Adrenal gland (tissue), 5 donors: ENCODE results near the gene GSTA5.
"Not testable (repeated sequence)": the region's sequence is repeated elsewhere in the genome, so short reads cannot be mapped to it uniquely, and the experiment has no call there.

Experiments
- POLR2A ChIP-seq, 2 donors: fragments of 450-650 bp; IDR thresholded peaks; one replicate each; pipeline ENCODE4 v1.6.1; 2017; ENCODE audit warnings: antibody characterized with exemption in 2 of 2, mild to moderate bottlenecking in 2 of 2, moderate library complexity in 1 of 2
- TF ChIP-seq, protein P1 (sequence below), 6 experiments: fragments of 450-650 bp in 4 of 6; fragments of 200-600 bp in 2 of 6; sonication (generic) in 1 of 6; IDR thresholded peaks; 1 replicate in 5 of 6; 2 replicates in 1 of 6; pipeline versions ENCODE4 v1.5.1 to v1.8.0; 2016 to 2021; ENCODE audit warnings: antibody characterized with exemption in 6 of 6, mild to moderate bottlenecking in 2 of 6, moderate library complexity in 1 of 6
- donor health status: DM: no; HTN: no; CAD: no.

DNA sequence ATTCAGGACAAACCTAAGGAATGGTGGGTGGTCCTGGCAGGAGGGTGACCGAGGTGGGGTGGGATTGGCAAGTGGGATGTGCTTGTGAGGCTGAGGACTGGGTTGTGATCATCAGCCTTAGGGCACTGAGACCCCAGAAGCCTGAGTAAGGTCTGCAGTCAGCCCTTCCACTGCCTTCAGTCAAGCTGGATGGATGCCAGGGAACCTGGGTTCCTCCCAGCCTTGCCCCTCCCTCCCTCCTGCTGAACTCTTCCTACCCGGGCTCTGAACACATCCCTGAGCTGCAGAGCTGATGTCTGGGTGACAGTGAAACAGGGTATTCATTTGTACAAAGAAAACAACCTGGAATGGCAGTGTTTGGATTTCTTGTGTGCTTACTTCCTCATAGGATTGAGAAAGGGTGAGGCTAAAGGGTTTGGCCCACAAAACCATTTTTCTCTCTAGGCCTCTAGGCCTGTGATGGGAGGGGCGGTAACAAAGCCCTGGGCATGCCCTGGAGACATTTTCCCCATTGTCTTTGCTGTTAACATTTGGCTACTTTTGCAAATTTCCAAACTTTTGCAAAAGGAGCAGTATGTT is 57.8 kb downstream of the GSTA5 start:
- not testable (repeated sequence) for TF ChIP-seq POLR2A (IDR thresholded peaks at IDR 0.05)
- TF ChIP-seq, protein P1, sequence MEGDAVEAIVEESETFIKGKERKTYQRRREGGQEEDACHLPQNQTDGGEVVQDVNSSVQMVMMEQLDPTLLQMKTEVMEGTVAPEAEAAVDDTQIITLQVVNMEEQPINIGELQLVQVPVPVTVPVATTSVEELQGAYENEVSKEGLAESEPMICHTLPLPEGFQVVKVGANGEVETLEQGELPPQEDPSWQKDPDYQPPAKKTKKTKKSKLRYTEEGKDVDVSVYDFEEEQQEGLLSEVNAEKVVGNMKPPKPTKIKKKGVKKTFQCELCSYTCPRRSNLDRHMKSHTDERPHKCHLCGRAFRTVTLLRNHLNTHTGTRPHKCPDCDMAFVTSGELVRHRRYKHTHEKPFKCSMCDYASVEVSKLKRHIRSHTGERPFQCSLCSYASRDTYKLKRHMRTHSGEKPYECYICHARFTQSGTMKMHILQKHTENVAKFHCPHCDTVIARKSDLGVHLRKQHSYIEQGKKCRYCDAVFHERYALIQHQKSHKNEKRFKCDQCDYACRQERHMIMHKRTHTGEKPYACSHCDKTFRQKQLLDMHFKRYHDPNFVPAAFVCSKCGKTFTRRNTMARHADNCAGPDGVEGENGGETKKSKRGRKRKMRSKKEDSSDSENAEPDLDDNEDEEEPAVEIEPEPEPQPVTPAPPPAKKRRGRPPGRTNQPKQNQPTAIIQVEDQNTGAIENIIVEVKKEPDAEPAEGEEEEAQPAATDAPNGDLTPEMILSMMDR (IDR thresholded peaks at IDR 0.05): not testable (repeated sequence)
